ENCODE data around the gene GALT. TPM values are rescaled to one million over a fixed set of nuclear protein-coding genes. Genes with fewer than 3 reads are reported as not detected.
A peak's percentile ranks its signal among the peaks of the same experiment; 100 is the strongest.
"Not testable (repeated sequence)": the region's sequence is repeated elsewhere in the genome, so short reads cannot be mapped to it uniquely, and the experiment has no call there.

Gene GALT
- total RNA-seq, 2 donors from 2014 or later: 22.2 to 33.0 TPM

DNA sequence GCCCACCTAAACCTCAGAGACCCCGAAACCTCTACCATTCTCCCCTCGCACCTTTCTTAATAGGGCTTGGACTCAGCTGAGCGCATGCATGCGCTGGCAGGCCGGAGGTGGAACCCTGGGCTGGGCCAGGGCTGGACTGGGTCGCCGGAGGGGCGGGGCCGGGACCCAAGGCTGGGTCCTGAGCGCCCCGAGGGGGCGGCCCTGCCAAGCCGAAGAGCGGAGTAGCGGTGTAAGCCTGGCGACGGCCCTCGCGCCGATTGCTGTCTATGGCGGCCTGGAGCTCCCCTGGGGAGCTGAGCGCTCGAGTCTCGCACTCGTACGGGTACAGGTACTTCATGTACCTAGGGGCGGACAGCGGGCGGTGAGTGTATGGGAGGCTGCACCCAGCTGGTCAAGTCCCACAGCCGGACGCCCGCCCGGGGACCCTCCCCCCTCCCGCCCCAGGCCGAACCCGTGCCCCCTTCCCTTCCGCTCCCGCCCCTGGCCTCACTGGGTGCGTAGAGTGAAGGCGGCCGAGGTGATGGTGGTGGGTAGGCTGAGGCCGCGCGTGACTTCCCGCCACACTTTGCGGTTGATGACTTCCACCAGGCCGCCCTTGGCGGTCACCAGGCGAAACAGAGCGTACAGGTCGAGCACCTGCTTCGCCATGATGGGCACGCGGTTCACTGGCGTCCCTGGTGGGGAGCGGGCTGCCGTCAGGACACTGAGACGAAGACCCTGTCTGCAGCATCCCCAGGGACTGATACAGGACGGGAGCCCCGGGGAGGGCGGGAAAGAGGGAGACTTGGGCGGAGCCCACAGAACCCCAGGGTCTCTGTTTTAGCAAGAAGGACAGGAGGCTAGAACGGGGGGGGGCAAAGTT is 22.9 kb upstream of the GALT start:
- intact Hi-C loops (cut with DNase I): no loop called here

DNA sequence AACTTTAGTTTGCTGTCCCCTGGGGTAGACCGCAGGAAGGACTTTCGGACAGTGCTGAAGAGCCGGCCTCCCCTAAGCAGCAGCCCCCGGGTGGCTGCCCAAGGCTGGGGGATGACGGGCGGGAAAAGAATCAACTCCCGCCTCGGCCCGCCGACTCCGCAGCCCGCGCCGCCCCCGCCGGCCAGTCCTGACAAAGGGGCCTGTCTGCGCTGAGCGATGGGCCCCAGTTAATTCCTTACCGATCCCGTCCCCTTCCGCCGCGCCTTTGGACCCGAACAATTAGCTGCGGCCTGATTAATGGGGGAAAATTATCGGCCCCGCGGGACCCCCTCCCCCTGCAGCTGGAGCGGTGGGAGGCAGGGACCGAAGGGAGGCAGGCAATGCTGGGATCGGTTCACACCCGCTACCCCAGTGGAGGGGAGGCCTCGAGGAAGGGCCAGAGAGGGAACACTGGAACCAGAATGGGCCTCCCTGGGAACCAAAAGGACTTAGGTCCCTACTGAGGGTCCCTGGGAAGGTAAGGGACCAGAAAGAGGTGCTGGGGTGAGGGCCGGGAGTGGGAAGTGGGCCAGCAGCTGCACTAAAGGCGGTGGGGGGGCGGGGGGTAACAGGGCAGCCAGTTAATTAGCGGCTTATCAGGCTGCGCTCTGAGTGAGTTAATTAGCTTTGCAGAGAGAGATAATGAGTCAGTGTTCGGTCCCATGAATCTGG is 21.8 kb upstream of the GALT start:
- no peak for DNase-seq (ENCODE audit: low spot score)
- intact Hi-C loops (cut with DNase I): loop anchor here in 1 of 2 donors (5.0 kb wide), 1 partner anchor 1362 kb away; the partner anchor contains the start of gene BAG1

More for the DNA sequence above, 22.9 kb upstream of the GALT start:
- no peak for DNase-seq (ENCODE audit: low spot score)

DNA sequence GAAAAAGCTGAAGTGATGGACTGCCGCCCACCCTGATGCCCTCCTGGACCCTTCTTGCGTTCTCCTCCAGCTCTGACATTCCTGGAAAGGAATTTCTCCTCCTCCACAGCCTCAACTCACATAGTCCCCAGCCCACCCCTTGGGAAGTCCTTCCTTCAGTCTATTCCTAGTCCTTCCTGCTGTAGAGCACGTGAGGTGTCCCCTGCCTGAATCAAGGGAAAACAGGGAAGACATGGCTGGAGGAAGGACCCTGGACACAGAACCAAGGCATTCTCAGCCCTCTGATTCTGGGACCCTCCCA is 21.3 kb upstream of the GALT start:
- DNase-seq (ENCODE audit: low spot score): no peak
- intact Hi-C loops (cut with DNase I): loop anchor here in 1 of 2 donors (5.0 kb wide), 1 partner anchor 1363 kb away; the partner anchor contains the start of gene BAG1

DNA sequence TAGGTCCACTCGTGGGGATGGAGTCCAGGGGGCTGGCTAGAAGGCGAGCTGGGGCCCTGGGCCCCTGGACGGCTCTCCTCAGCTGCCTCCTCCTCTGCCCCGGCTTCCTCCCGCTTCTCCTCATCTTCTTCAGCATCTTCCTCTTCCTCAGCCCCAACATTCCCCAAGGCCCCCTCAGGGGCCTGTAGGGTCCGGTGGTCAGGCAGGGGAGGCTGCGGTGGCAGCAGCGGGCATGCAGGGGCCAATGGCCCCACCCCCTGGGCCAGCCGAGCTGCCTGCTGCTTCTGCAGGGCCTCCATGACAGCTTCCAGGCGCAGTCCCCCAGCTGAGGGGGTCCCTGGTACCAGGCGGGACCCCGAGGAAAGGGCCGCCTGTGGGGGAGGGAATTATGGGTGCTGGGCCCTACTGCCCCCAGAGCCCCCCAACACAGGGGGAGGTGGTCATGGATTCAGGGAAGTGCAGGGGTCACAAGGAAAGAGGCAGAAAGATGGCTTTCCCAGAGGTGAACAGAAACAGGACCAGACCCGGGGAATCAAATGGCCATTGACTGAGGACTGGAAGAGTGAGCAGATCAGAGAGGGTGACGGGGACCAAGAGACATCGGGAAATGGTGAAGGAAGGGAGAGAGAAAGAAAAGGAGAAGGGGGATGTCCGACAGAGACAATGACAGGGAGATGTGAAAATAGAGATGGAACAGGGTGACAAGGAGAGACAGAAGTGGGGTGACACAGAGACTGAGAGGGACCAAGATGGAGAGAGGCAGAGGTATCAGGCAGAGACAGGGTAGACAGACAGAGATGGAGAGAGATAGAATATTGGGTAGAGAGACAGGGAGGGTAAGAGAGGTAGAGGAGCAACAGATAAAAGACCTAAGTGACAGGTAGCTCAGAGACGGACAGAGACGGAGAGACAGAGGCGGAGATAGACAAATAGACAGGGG is 18.5 kb upstream of the GALT start:
- DNase-seq (ENCODE audit: low spot score): no peak
- intact Hi-C loops (cut with DNase I): loop anchor here in 1 of 2 donors (5.0 kb wide), 1 partner anchor 1366 kb away; the partner anchor contains the start of gene BAG1

DNA sequence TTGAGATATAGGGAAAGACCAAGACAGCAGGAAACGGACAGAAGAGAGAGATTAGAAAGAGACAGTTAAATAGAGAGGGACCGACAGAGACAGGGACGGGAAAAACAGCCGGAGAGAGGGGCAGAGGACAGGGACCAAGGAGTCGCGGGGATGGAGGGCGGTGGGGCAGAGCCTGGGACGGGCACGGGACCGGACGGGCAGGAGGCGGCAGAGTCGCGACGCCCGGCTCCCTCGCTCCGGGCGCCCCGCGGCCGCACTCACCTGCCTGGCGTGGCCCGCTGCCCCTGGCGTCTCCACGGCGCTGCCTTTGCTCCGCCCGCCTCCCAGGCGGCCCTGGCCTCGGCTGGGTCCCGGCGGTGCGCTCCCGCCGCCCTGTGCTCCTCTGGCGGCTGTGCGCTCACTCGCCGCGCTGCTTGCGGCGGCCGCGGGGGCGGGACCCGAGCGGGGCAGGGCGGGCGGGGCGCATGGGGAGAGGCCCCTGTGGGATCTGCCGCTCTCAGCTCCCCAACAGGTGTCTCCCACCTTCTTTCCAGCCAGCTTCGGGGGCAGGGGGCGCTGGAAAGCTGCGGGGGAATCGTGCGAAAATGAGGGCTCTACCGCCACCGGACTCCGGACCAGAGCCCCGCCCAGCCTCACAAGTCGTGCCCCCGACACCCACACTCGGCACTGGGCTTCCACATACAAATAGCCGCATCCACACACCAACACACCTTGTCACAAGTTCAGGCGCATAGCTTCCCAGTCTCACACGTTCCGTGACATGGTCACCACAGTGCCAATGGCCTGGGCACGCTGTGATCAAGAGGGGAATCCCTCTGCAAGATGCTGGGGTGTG is 17.6 kb upstream of the GALT start, which contains the start of gene ARID3C:
TSS of gene ARID3C (minus strand) at position 411 of the 835 bp plus-strand sequence. CDS start 1,052 bp downstream, outside the sequence.
- DNase-seq (ENCODE audit: low spot score): no peak
- intact Hi-C loops (cut with DNase I): loop anchor here in 1 of 2 donors (5.0 kb wide), 1 partner anchor 1367 kb away; the partner anchor contains the start of gene BAG1

DNA sequence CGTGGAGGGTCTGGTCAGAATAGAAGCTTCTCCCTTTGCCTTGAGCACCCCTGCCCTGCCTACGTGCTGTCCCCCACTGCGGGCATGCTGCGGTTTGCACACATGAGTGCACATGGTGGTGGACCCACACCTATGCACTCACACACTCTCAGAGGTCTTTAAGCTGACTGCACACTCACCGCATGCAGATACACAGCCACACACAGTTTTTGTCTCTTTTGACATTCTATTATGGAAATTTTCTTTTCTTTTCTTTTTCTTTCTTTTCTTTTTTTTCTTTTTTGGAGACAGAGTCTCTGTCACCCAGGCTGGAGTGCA is 17.0 kb upstream of the GALT start:
- no peak for DNase-seq (ENCODE audit: low spot score)
- intact Hi-C loops (cut with DNase I): loop anchor here in 1 of 2 donors (5.0 kb wide), 1 partner anchor 1367 kb away; the partner anchor contains the start of gene BAG1

DNA sequence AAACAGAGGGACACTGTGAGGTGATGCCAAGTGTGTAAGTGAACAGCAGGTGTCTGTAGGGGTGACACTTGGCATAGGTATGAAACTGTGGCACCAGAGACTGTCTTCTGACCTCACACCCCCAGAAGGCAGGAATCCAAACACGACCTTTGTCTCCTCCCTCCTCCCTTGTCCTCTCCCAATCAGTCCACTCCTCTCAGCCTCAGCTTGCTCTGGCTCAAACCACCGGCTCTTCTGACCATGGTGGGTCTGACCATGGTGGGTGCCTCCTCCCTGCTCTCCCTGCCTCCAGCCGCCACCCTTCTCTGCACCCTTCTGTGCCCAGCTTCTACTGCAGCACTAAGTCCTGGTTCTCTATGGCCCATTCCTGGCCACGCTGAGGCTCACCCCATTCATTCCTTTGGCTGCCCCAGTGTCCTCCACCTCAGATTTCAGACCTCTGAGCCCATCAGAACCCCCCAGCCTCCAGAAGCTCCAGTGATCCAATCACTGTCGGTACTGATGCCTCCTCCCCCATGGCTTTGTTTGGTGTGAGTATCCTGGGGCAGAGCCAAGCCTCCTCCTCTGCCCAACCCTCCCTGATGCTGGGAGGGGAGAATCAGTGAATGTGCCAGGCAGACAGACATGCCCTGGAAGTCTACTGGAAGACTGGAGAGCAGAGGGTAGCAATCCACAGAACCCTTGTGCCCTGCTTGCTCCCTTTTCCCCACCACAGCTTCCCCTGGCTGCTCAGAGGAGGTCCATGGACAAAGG is 15.9 kb upstream of the GALT start:
- intact Hi-C loops (cut with DNase I): no loop called here
- no peak for DNase-seq (ENCODE audit: low spot score)

DNA sequence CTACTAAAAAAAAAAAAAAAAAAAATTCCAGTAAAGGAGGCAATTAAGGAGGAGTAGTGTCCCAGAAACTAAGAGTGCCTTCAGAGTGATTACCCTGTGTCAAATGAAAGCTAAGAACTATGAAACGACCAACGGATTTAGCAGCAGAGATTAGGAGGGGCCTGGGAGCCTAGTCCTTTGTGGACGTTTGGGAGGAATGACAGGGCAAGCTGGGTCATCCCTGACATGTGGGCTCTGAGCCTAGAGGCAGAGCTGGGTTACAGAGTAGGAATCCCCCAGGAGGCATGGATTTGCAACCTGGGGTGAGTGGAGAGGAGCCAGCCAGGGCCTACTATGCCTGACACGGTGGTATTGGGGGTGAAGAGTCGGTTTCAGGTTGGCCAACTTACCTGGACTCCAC is 13.3 kb upstream of the GALT start:
- DNase-seq (ENCODE audit: low spot score): no peak
- intact Hi-C loops (cut with DNase I): no loop called here

DNA sequence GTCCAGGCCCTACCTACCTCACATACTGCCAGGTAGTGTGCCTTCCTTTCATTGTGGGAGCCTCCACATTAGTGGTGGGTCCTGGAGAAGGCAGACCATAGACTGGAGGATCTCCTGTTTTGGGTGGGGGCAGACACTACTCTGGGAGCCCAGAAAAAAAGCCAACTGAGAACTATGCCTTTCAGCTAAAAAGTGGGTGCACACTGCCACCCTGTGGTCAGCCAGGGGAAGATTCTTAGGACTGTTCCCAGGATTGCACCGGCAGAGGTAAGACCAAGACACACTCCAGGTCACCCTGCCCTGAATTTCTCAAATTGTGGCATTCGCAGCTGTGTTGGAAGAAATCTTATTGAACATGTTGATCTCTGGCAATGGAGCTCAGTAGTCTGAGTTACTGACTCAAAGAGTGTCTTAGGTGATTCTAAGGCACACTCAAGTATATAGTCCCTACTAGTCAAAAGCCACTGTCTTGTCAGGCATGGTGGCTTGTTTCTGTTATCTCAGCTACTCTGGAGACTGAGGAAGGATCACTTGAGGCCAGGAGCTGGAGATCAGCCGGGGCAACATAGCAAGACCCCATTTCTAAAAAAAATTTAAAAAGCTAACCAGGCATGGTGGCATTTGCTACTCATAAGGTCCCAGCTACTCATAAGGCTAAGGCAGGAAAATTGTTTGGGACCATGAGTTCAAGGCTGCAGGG is 12.5 kb upstream of the GALT start:
- intact Hi-C loops (cut with DNase I): no loop called here
- DNase-seq (ENCODE audit: low spot score): no peak

DNA sequence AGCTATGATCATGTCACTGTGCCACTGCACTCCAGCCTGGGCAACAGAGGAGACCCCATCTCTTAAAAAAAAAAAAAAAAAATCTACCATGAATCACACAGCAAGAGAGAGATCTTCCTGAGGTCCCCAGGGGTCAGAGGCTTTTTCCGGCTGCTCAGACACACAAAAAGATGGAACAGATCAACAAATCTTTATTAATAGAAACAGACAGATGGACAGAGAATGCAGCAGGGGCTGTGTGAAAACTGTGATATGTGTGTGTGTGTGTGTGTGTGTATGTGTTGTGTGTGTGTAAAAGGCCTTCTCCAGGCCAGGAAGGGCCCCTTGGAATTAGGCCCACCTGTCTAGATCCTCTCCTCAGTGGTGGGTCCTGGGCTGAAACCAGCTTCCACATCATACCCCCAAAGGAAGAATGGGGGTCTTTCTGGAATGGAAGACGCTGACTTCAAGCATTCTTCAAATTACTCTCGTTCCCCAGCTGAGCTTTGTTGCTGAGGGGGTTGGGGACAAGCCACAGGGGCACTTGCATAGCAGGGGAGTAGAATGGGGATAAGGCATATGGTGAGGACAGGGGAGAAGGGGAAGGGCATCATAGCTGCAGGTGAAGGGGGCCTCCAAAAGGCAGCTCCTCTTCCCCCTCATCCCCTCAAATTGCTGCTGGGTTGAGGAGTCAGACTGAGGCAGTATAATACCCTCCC is 11.8 kb upstream of the GALT start:
- DNase-seq (ENCODE audit: low spot score): no peak
- intact Hi-C loops (cut with DNase I): no loop called here

DNA sequence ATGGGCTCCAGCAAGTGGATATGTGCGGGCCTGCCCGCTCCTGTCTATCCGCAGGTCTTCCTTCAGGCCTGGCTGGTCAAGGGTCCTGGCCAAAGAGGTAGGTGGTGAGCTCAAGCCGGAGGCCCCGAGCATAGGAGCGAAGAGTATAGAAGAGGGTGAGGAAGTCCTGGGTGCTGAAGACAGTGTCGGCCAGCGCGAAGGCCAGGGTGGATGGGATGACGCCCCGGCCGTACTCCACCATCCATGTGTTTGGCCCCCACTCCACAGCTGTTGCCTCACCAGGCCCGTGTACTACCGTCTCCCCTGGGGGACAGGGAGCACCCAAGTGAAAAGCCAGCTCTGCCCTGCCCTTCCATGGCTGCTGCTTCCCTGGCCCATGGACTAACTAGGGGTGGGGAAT is 10.9 kb upstream of the GALT start:
- intact Hi-C loops (cut with DNase I): no loop called here
- DNase-seq (ENCODE audit: low spot score): no peak

DNA sequence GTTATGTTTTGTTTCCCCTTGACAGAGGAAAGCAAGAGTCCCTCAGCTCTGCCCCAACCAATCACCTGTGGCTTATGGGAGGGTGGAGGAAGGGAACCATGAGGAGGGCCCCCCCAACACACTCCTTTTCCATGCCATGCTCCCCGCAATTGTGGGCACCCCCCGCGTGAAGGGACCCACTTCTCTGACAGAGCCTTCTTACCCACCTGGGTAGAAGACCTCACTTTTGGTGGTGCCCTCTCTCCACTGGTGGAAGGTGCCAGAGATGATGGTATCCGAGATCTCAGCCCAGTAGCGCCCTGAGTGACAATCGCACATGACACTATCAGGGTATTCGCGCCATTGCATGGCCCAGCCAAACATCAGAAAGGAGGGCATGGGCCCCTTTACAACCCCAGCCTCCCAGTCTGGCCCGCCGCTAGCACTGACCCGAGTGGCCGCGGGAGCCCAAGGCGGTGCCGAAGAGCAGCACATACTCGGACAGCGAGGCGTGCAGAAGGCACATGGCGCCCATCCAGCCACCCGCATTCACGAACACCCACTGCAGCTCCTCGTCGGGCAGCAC is 9.6 kb upstream of the GALT start:
- no peak for DNase-seq (ENCODE audit: low spot score)
- intact Hi-C loops (cut with DNase I): no loop called here

DNA sequence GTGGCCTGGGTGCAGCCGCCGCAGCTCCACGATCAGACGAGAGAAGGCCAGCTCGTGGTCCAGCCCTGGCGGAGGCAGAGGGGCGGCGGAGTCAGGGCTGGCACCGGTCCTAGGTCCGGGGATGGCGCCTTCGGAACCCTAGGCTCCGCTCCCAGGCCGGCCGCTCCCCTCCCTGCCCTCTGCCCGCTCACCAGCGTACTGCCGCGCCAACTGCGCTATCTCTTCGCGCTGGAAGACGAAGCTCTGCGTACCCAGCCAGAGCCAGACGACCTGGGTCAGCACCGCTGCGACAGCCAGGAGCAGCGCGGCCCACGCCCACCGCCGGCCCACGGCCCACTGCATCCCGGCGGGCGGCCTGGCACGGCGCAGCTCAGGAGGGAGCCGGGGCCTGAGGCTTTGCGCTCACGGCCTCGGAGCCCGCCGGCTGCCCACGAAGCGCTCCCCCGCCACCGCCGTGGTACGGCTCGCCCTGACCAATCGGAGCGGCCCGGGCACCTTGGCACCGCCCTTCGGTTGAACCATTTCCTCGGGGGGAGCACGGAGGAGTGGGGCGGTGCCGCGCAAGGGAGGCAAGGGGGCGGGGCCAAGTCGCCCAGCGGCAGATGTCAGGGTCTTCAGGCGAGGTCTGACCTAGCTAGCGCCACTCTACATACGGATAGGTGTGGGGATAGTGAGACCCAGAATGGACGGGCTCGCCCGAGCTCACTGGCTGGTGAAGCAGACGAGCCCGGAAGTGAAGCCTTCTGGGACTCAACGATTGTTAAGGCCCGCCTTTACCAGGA is 8.9 kb upstream of the GALT start, which contains the start of gene SIGMAR1:
TSS of gene SIGMAR1 (minus strand) at position 432 of the 782 bp plus-strand sequence. CDS start at position 342, 90 bp downstream.
- intact Hi-C loops (cut with DNase I): no loop called here
- DNase-seq (ENCODE audit: low spot score): peak; percentile 98

DNA sequence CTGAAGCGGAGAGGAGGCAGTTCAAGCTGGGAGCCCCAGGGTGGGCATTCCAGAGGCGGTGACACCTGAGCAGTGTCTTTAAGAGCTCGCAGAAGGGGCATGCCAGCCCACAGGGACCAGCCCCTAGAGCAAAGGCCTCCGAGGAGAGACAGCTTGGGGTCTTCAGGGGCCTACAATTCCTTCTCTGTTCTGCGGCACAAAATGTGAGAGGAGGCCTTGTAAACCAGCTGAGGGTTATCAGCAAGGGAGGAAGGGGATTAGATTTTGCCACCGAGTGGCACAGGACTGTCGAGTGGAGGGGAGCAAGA is 8.4 kb upstream of the GALT start:
- intact Hi-C loops (cut with DNase I): no loop called here

DNA sequence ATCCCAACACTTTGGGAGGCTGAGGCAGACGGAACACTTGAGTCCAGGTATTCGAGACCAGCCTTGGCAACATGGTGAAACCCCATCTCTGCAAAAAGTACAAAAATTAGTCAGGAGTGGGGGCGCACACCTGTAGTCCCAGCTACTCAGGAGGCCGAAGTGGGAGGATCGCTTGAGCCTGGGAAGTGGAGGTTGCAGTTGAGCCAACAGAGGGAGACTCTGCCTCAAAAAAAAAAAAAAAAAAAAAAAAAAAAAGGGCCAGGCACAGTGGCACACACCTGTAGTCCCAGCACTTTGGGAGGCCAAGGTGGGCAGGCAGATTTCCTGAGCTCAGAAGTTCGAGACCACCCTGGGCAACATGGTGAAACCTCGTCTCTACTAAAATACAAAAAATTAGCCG is 7.2 kb upstream of the GALT start:
- intact Hi-C loops (cut with DNase I); DNase-seq (ENCODE audit: low spot score): not testable (repeated sequence)

More for the DNA sequence above, 8.4 kb upstream of the GALT start:
- no peak for DNase-seq (ENCODE audit: low spot score)

DNA sequence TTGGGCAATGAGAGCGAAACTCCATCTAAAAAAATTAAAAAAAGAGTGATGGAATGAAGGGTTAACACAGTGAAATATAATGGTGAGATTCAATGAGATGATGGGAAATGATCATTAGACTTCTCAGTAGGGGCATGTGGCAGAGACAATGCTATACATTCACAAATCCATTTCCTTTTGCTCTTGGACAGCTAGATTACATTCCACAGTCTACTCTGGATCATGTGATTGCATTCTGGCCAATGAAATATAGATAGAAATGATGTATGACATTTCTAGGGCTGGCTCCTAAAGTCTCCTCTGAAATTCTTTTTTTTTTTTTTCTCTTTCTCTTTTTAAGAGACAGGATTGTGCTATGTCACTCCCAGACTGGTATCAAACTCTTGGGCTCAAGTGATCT is 3.8 kb upstream of the GALT start:
- intact Hi-C loops (cut with DNase I): no loop called here
- DNase-seq (ENCODE audit: low spot score): no peak
